HFFc6 (cell line): ENCODE measurements around the gene DACH1. TPM values are rescaled to one million over a fixed set of nuclear protein-coding genes. Genes with fewer than 3 reads are reported as not detected.

Experiments used
- DNase-seq: peaks from one replicate; pipeline ENCODE4 v3.0.0-alpha.2; 2018
- H3K27ac Mint-ChIP-seq: 2 replicates; pipeline ENCODE4 v1.8.0; 2020; ENCODE audit warnings: mild to moderate bottlenecking, mixed read lengths
- H3K27me3 Mint-ChIP-seq: 2 replicates; pipeline ENCODE4 v1.8.0; 2021; ENCODE audit warnings: mild to moderate bottlenecking, moderate library complexity, mixed read lengths; ENCODE audit not compliant: insufficient read depth
- H3K36me3 Mint-ChIP-seq: 2 replicates; pipeline ENCODE4 v1.8.0; 2021; ENCODE audit warnings: low read depth, mixed read lengths
- H3K4me1 Mint-ChIP-seq: 2 replicates; pipeline ENCODE4 v1.8.0; 2020; ENCODE audit warnings: low read depth, mixed read lengths
- H3K4me3 Mint-ChIP-seq: 2 replicates; pipeline ENCODE4 v1.8.0; 2020; ENCODE audit warnings: mild to moderate bottlenecking, moderate library complexity, mixed read lengths
- H3K9me3 Mint-ChIP-seq: 2 replicates; pipeline ENCODE4 v1.8.0; 2020; ENCODE audit warnings: mild to moderate bottlenecking, mixed read lengths
- total RNA-seq, 6 experiments: library from RNA; stranded (reverse); fragmentation: NEBNext Ultra II Directional; extraction: Animal tissue kit (Norgen Biotek cat#: 25700); gene quantifications; 2 replicates in 1 of 6; 3 replicates in 5 of 6; pipeline ENCODE4 v1.2.3, GENCODE V29; 2021
- TF ChIP-seq, protein P1 (sequence below): fragments of 200-600 bp; sonication (generic); IDR thresholded peaks from 2 replicates; pipeline ENCODE4 v1.5.0; 2021; ENCODE audit warnings: antibody characterized with exemption, mild to moderate bottlenecking

DACH1 gene
- total RNA-seq, 6 experiments from 2014 or later, result not detected

DNA sequence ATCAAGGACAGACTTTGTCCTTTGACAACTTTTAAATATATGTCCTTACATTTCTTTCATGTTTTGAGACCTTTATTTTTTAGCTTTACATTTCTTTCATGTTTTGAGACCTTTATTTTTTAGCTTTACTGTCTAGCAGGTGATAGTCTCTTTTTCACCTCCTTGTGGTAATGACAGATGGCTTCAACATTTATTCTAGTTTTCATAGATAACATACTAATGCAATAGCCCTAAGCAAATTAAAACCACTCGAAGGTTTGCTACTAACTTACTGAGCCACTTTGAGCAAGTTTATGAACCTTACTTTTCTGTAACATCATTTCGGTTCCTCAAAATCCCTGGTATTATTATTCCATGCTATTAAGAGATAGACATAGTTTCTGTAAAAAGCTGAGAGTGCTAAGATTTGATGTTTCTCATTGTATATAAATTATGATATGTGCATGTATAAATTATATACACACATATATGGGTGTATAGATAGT, 4.5 kb downstream of the DACH1 start:
- Mint-ChIP-seq H3K9me3 (no peaks in the 10 kb centered on the region; the same call in 1 of the 2 replicates), H3K36me3 (no peaks in the 10 kb centered on the region), H3K27me3 (peaks cover 15% of the 10 kb centered on the region; the same call in 1 of the 2 replicates), H3K27ac (no peak overlapping the region), H3K4me1 (peaks cover 8% of the 10 kb centered on the region), H3K4me3 (no peak overlapping the region)
- no peak for DNase-seq
- TF ChIP-seq, protein P1, sequence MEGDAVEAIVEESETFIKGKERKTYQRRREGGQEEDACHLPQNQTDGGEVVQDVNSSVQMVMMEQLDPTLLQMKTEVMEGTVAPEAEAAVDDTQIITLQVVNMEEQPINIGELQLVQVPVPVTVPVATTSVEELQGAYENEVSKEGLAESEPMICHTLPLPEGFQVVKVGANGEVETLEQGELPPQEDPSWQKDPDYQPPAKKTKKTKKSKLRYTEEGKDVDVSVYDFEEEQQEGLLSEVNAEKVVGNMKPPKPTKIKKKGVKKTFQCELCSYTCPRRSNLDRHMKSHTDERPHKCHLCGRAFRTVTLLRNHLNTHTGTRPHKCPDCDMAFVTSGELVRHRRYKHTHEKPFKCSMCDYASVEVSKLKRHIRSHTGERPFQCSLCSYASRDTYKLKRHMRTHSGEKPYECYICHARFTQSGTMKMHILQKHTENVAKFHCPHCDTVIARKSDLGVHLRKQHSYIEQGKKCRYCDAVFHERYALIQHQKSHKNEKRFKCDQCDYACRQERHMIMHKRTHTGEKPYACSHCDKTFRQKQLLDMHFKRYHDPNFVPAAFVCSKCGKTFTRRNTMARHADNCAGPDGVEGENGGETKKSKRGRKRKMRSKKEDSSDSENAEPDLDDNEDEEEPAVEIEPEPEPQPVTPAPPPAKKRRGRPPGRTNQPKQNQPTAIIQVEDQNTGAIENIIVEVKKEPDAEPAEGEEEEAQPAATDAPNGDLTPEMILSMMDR, result no peak

DNA sequence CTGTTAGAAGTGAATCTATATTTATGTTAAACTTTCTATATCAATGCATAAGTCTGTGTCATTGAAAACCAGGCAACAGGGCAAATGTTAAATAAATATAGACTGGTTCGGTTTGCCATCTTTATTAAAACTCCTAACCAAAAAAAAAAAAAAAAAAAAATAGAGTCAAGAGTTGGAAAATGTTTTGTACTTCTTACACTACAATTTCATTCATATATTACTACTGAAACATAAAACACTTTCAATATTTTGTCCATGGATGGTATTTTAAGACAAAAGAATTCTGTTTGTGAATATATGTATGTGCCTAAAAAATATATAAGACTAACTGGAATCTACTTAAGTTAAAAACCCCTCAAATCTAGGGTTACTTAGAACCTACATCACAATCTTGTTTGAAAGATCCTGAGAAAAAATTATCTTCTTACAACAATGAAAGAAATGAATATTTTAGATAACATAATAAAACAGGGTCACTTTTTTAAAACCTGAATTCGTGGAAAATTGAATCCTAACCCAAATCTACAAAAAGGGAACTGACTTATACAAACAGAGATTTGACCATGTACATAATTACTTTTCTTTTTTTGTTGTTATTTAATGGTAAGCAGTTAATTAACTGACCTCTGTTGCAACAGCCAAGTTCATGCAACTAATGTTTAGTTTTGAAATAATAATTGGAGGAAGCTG, 5.1 kb downstream of the DACH1 start:
- TF ChIP-seq, protein P1, result no peak
- DNase-seq, result no peak
- no peak overlapping the region for H3K27ac Mint-ChIP-seq
- H3K4me3 Mint-ChIP-seq, result no peak overlapping the region
- H3K9me3 Mint-ChIP-seq, result no peaks in the 10 kb centered on the region; the same call in 1 of the 2 replicates
- H3K36me3 Mint-ChIP-seq, result no peaks in the 10 kb centered on the region
- peaks cover 11% of the 10 kb centered on the region; the same call in 1 of the 2 replicates for H3K27me3 Mint-ChIP-seq
- H3K4me1 Mint-ChIP-seq, result peaks cover 2% of the 10 kb centered on the region

DNA sequence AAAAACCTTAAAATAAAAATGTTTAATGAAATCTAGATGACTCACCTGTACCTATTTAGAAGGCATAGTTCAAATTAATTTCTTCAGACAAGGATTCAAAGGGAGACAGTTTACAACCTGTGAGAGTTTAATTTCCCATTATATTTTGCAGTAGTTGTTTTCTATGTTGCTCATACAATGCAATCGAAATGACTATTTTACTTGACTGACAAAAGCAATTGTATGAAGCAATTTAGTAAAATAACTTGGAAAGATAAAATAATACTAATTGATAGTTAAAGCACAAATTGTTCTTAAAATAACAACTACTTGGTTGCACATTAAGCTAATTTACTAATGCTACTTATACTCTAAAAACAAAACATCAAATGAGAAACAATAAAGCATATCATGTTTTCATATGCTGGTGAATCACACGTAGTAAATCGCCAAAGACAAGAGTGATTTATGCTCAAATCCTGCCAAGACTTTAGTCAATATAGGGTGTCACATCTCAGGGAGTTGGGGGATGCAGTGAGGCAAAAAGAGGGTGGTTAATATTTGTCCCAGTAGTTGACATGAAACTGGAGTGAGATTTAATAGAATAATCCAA, 6.4 kb downstream of the DACH1 start:
- H3K4me3 Mint-ChIP-seq, result no peak overlapping the region
- H3K36me3 Mint-ChIP-seq, result no peaks in the 10 kb centered on the region
- H3K27ac Mint-ChIP-seq, result no peak overlapping the region
- peaks cover 5% of the 10 kb centered on the region; the same call in 1 of the 2 replicates for H3K27me3 Mint-ChIP-seq
- TF ChIP-seq, protein P1, result no peak
- no peak for DNase-seq
- H3K9me3 Mint-ChIP-seq, result no peaks in the 10 kb centered on the region; the same call in 1 of the 2 replicates
- H3K4me1 Mint-ChIP-seq, result no peaks in the 10 kb centered on the region

DNA sequence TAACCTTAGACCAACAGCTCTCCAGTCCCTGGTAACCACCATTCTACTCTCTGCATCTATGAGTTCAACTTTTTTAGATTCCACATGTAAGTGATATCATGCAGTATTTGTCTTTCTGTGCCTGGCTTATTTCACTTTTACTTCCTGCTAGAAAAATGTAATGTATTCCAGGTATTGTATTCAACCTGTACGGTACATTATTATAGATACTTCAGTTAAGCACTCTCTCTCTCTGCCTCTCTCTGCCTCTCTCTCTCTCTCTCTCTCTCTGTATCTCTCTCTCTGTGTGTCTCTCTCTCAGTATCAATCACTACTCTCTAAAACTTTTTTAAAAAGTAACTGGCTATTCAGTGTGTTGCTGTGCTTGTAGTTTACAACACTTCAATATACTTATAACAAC, 8.4 kb downstream of the DACH1 start:
- Mint-ChIP-seq H3K27ac (no peak overlapping the region), H3K4me3 (no peak overlapping the region)

DNA sequence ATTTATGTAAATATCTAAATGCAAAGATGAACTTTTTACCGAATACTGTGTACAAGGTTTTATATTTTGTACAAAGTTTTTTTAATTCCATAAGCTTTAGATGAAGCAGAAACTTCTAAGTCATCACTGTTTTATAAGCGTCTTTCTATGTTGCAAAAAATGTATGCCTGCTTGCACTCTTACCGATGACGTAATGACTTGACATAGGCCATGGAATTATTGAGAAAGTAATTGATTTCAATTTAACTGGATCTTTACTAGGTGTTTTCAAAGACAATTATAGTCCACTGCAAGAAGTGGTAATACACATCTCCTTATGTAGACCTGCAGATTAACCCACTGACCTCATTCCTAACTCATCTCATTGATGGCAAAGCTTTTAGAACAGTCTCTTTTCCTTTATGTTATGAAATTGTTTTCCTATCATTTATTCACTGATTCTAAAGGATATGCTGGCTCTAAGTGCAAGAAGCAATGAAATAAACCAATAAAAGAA, 10.4 kb downstream of the DACH1 start:
- Mint-ChIP-seq H3K36me3 (no peaks in the 10 kb centered on the region), H3K4me3 (no peak overlapping the region), H3K4me1 (no peaks in the 10 kb centered on the region), H3K27me3 (no peaks in the 10 kb centered on the region), H3K27ac (no peak overlapping the region), H3K9me3 (peaks cover 4% of the 10 kb centered on the region; the same call in 1 of the 2 replicates)
- DNase-seq, result no peak
- TF ChIP-seq, protein P1, result no peak

More for the DNA sequence above, 8.4 kb downstream of the DACH1 start:
- H3K27me3 Mint-ChIP-seq, result no peaks in the 10 kb centered on the region
- H3K4me1 Mint-ChIP-seq, result no peaks in the 10 kb centered on the region
- no peaks in the 10 kb centered on the region for H3K36me3 Mint-ChIP-seq
- DNase-seq, result no peak
- TF ChIP-seq, protein P1, result no peak
- H3K9me3 Mint-ChIP-seq, result no peaks in the 10 kb centered on the region
